HG03196 (cell line): Measurements from ENCODE around the gene DIMT1.
A peak's percentile ranks its signal among the peaks of the same experiment; 100 is the strongest.

ENCODE experiments used
- ATAC-seq: cut with Tn5 transposase; IDR thresholded peaks from one replicate; pipeline ENCODE4 v1.9.1; 2021; ENCODE audit not compliant: unreplicated experiment

DIMT1 gene

GRCh38 chr5:62372600-62372999, 31.1 kb downstream of the DIMT1 start:
- ATAC-seq: no peak

GRCh38 chr5:62371409-62371808, 32.3 kb downstream of the DIMT1 start:
- no peak for ATAC-seq

GRCh38 chr5:62369039-62369438, 34.7 kb downstream of the DIMT1 start:
- ATAC-seq: no peak

- no peak for ATAC-seq
Measured at GRCh38 chr5:62362701-62363100, 41.0 kb downstream of the DIMT1 start.

- ATAC-seq: no peak
Measured at GRCh38 chr5:62354028-62354874, 49.5 kb downstream of the DIMT1 start.

- ATAC-seq: no peak
Measured at GRCh38 chr5:62348723-62349481, 54.8 kb downstream of the DIMT1 start.

GRCh38 chr5:62347928-62348327, 55.8 kb downstream of the DIMT1 start:
- ATAC-seq: no peak

GRCh38 chr5:62346748-62347147, 57.0 kb downstream of the DIMT1 start:
- no peak for ATAC-seq

- no peak for ATAC-seq
Measured at GRCh38 chr5:62343428-62343827, 60.3 kb downstream of the DIMT1 start.

- ATAC-seq: peak; percentile 41
Measured at GRCh38 chr5:62342476-62342837, 61.2 kb downstream of the DIMT1 start.

GRCh38 chr5:62341783-62342475, 61.8 kb downstream of the DIMT1 start:
- ATAC-seq: peak; percentile 48

- ATAC-seq: no peak
Measured at GRCh38 chr5:62340979-62341378, 62.7 kb downstream of the DIMT1 start.

- ATAC-seq: no peak
Measured at GRCh38 chr5:62340392-62340791, 63.3 kb downstream of the DIMT1 start.
